Activated T-cell treated with anti-CD3 and anti-CD28 coated beads, Interleukin-2, amount 50 U/mL, for 72 hours (primary cell): ENCODE results near the gene STMN3. TPM values are rescaled to one million over a fixed set of nuclear protein-coding genes. Genes with fewer than 3 reads are reported as not detected.

ENCODE experiments used
- ATAC-seq, 2 donors: fragments of 150-1000 bp; cut with Tn5 transposase; replicated peaks in 1 of 2; 2 replicates each; pipeline ENCODE4 v1.10.0; 2021; ENCODE audit warnings: moderate library complexity in 2 of 2, mild to moderate bottlenecking in 1 of 2
- DNase-seq, 2 donors: peaks; one replicate each; pipeline ENCODE4 v3.0.0; 2021 to 2022; ENCODE audit warnings: mixed read lengths in 1 of 2
- H3K27ac Mint-ChIP-seq: one replicate; pipeline ENCODE4 v1.8.0; 2022; ENCODE audit warnings: mild to moderate bottlenecking, moderate library complexity, mixed read lengths
- H3K27me3 Mint-ChIP-seq: one replicate; pipeline ENCODE4 v1.8.0; 2022; ENCODE audit warnings: low read depth, mixed read lengths
- H3K36me3 Mint-ChIP-seq, 2 donors: one replicate each; pipeline ENCODE4 v1.8.0; 2022; ENCODE audit warnings: mixed read lengths in 2 of 2, mild to moderate bottlenecking in 1 of 2; ENCODE audit not compliant: insufficient read depth in 2 of 2
- H3K4me1 Mint-ChIP-seq: one replicate; pipeline ENCODE4 v1.8.0; 2022; ENCODE audit warnings: low read depth, mixed read lengths
- H3K4me3 Mint-ChIP-seq, 2 donors: one replicate each; pipeline ENCODE4 v1.8.0; 2022; ENCODE audit warnings: mild to moderate bottlenecking in 2 of 2, mixed read lengths in 2 of 2, moderate library complexity in 2 of 2
- H3K9me3 Mint-ChIP-seq, 2 donors: one replicate each; pipeline ENCODE4 v1.8.0; 2022; ENCODE audit warnings: mixed read lengths in 2 of 2
- total RNA-seq, 2 donors: library from RNA; stranded (reverse); gene quantifications; one replicate each; pipeline ENCODE4 v1.2.3, GENCODE V29; 2022

Gene STMN3
- total RNA-seq, 2 donors from 2014 or later: 14.4 to 21.8 TPM

DNA sequence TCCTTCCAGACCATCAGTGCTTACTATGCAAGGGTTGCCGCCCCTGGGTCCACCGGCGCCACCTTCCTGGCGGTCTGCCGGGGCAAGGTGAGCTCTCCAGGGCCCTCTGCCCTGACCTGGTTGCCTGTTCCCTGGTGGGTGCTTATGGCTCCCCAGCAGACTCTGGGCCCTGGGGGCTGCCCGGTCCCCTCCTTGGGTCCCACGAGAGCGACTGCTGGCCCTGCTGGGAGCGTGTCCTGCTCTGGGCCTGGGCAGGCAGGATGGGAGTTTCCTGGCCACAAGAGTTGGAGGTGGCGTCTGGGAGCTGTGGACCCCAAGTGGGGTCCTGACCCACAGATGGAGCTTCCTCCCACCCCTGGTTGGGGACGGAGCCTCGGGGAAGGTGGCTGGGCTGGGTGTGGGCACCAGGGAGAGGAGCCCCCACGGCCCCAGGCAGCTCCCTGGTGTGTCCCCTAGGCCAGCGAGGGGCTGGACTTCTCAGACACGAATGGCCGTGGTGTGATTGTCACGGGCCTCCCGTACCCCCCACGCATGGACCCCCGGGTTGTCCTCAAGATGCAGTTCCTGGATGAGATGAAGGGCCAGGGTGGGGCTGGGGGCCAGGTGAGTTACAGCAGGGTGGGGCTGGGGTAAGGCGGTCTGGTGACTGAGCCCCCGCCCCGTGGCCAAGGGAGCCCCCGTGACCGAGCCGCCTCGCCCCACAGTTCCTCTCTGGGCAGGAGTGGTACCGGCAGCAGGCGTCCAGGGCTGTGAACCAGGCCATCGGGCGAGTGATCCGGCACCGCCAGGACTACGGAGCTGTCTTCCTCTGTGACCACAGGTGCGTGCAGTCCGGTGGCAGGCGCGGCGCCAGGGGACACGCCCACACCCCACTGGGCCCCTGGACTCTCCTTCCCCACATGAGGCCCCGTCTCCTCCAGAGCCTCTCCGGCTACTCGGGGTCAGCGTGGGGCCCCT lies 36.1 kb upstream of the STMN3 start:
- no peaks in the 10 kb centered on the region for H3K27me3 Mint-ChIP-seq
- ATAC-seq: no peak
- H3K4me3 Mint-ChIP-seq: no peak overlapping the region
- no peaks in the 10 kb centered on the region for H3K9me3 Mint-ChIP-seq
- DNase-seq: no peak
- H3K4me1 Mint-ChIP-seq: peaks cover 5% of the 10 kb centered on the region
- H3K36me3 Mint-ChIP-seq: peaks cover 2 to 6% of the 10 kb centered on the region in 2 donors
- H3K27ac Mint-ChIP-seq: no peak overlapping the region

DNA sequence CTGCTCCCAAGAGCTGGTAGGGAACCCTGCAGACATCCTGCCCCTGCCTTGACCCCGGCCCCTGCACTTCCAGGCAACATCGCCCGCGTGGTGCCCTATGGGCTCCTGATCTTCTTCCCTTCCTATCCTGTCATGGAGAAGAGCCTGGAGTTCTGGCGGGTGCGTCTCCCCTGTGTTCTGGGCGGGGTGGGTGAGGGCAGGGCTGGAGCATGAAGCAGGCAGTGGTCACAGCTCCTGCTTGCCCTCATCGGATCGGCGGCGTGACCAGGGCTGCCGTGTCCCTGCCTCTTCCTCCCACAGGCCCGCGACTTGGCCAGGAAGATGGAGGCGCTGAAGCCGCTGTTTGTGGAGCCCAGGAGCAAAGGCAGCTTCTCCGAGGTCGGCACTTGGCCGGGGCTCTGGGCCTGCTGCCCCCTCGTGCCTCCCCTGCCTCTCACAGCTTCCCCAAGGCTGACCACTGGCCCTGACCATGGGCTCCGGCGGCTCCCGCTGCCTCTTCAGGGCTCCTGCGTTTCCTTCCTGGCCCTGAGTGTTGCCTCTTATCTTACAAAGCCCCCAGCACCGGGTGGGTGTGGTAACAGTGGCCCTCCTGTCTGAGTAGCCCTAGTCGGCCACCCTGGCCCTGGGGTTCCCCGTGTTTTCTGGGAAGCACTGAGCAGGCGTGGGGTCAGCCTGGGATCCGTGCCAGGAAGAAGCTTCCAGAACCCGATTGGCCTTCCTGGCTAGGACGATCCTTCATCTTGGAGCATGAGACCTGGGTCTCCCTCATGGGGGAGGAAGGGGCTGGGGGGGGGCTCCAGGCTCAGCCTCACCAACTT lies 35.2 kb upstream of the STMN3 start:
- Mint-ChIP-seq H3K4me3 (no peak overlapping the region), H3K36me3 (peaks cover 0 to 3% of the 10 kb centered on the region in 2 donors), H3K9me3 (no peaks in the 10 kb centered on the region), H3K4me1 (peaks cover 5% of the 10 kb centered on the region), H3K27ac (no peak overlapping the region), H3K27me3 (no peaks in the 10 kb centered on the region)
- no peak for DNase-seq
- ATAC-seq: no peak

DNA sequence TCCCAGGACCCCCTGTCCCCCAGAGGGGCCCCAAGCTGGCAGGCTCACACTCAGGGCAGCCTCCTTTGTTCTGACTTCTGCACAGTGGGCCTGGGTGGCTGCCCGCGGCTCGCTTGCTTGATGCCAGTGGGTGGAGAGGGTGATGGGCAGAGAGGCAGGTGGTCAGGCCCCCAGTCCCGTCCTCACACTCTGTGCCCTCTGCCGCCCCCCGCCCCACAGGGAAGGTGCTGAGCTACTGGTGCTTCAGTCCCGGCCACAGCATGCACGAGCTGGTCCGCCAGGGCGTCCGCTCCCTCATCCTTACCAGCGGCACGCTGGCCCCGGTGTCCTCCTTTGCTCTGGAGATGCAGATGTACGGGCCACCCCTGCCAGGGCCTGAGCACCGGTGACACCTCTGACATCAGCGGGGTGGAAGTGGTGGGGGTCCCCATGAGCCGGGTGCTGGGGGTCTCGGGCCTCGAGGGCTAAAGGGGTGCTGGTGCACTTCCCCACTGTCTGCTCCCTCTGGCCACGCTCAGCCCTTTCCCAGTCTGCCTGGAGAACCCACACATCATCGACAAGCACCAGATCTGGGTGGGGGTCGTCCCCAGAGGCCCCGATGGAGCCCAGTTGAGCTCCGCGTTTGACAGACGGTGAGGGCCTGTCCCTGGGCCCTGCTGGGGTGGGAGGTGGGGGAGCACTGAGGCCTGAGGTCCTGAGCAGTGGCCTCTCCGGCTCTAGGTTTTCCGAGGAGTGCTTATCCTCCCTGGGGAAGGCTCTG lies 34.4 kb upstream of the STMN3 start:
- no peak overlapping the region for H3K27ac Mint-ChIP-seq
- no peak for DNase-seq
- peaks cover 5% of the 10 kb centered on the region for H3K4me1 Mint-ChIP-seq
- no peaks in the 10 kb centered on the region for H3K9me3 Mint-ChIP-seq
- H3K27me3 Mint-ChIP-seq: no peaks in the 10 kb centered on the region
- H3K36me3 Mint-ChIP-seq: peaks cover 0 to 3% of the 10 kb centered on the region in 2 donors
- no peak overlapping the region for H3K4me3 Mint-ChIP-seq
- ATAC-seq: no peak

DNA sequence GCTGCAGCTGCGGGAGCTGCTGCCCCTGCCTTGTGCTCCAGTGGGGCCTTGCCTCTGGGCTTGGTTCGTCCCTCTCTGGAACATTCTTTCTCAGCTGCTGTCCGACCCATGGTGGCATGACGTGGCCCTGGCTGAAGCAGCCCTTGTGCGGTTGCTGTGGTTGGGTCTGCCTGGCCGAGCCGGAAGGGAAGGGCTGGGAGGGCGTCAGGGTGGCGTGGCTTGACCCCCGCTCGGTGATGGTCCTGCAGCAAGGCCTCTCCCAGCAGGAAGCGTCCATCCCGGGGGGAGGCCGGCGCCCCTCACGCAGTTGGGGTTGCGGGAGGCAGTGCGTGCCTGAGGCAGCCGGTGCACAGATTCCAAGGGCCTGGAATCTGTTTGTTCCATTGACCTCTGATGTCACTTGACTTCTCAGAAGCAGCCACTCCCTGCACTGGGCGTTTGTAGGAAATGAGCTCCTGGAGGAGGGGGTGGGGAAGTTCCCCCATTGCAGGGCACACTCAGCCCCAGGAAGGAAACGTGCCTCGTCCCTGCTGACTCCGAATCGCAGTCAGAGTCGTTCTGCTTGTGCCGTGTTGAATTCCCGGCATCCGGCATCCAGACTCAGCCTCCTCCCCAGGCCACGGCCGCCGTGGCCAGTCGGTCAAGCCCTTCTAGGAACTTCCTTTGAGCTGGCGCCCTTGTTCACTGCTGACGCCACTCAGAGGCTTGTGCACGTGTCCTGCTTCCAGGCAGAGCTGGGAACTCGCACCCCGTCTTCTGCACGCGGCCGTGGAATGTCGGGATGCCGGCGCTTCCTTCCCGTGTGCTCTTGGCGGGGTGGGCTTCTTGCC lies 33.5 kb upstream of the STMN3 start:
- no peak overlapping the region for H3K4me3 Mint-ChIP-seq
- DNase-seq: peak; percentile 32 to 39
- peaks cover 0 to 2% of the 10 kb centered on the region in 2 donors for H3K36me3 Mint-ChIP-seq
- no peak overlapping the region for H3K27ac Mint-ChIP-seq
- no peaks in the 10 kb centered on the region for H3K27me3 Mint-ChIP-seq
- peak; percentile 31 to 62 for ATAC-seq
- peaks cover 5% of the 10 kb centered on the region for H3K4me1 Mint-ChIP-seq
- H3K9me3 Mint-ChIP-seq: no peaks in the 10 kb centered on the region

DNA sequence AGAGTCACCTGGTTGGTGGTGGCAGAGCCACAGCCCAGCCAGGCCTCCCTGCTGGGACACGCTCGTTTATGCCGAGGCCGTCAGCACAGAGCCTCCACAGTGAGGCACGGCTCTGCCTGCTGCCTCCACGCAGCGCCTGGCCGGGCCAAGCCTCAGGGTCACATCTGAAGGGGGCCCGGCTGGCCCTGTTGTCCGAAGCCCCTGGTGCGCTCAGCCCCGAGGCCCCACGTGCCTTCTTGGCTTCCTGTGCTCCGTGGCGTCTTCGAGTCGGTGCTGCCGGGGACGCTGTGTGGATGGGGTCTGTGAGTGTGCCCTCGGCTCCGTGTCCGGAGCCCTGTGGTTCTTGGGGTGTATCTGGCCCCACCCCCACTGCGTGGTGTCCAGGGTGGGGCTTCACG lies 32.9 kb upstream of the STMN3 start:
- DNase-seq: no peak
- H3K4me1 Mint-ChIP-seq: peaks cover 5% of the 10 kb centered on the region
- H3K4me3 Mint-ChIP-seq: no peak overlapping the region
- no peak overlapping the region for H3K27ac Mint-ChIP-seq
- ATAC-seq: no peak
- peaks cover 0 to 2% of the 10 kb centered on the region in 2 donors for H3K36me3 Mint-ChIP-seq
- no peaks in the 10 kb centered on the region for H3K27me3 Mint-ChIP-seq
- H3K9me3 Mint-ChIP-seq: no peaks in the 10 kb centered on the region

DNA sequence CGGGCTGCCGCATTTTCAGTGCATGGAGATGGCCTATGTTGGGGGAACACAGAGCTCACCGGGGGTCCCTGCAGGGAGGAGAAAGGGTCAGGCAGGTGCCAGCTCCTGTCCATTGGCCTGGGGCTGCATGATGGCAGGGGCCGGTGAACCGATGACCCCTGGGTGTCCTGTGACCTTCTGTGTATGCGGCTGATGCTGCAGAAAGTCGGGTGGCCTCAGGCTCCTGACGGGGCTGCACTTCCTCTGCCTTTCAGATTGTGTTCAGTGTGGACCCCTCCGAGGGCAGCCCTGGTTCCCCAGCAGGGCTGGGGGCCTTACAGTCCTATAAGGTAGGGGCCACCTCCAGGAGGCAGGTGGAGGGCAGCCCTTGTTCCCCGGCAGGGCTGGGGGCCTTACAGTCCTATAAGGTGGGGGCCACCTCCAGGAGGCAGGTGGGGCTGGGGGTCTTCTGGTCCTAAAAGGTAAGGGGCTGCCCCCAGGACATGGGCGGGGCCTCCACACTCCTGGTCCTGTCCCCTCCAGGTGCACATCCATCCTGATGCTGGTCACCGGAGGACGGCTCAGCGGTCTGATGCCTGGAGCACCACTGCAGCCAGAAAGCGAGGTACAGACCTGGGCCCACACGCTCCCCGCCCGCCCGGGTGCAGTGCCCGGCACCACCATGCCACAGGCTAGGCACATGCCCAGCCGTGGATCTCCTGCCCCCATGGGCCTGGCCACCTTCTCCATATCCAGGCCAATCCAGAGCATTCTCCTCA lies 32.2 kb upstream of the STMN3 start:
- Mint-ChIP-seq H3K4me3 (no peak overlapping the region), H3K27ac (no peak overlapping the region), H3K27me3 (no peaks in the 10 kb centered on the region), H3K4me1 (peaks cover 5% of the 10 kb centered on the region), H3K36me3 (peaks cover 0 to 2% of the 10 kb centered on the region in 2 donors), H3K9me3 (no peaks in the 10 kb centered on the region)
- DNase-seq (no peak), ATAC-seq (no peak)

DNA sequence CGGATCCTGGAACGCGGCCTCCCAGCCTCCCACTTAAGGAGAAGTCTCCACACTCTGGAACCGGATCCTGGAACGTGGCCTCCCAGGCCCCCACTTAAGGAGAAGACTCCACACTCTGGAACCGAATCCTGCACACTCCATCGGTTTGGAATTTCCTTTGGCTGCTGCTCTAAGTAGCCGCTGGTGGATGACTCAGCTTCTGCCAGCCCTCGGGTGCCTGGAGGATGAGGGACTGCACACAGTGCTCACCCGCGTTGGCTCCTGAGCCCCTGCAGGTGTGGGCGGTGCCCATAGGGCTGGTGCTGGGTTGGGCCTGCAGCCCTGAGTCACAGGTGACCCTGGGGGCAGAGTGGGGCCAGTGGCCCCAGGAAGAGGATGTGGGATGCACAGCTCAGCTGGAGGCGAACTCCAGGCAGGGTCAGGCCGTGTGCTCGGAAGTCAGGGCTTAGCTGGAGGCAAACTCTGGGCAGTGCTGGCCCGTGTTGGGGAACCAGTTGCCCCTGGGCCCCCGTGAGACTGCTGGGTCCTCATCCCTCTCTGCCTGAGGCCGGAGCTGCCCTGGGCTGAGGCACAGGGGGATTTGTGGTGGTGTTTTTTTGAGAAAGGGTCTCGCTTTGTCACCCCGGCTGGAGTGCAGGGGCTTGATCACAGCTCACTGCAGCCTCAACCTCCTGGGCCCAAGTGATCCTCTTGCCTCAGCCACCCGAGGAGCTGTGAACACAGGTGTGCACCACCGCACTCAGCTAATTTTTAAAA lies 29.3 kb upstream of the STMN3 start:
- peaks cover 4 to 5% of the 10 kb centered on the region in 2 donors for H3K36me3 Mint-ChIP-seq
- peak; percentile 37 to 56 for ATAC-seq
- H3K27me3 Mint-ChIP-seq: no peaks in the 10 kb centered on the region
- DNase-seq: no peak
- H3K9me3 Mint-ChIP-seq: no peaks in the 10 kb centered on the region
- peaks cover 5% of the 10 kb centered on the region for H3K4me1 Mint-ChIP-seq
- H3K4me3 Mint-ChIP-seq: no peak overlapping the region
- H3K27ac Mint-ChIP-seq: no peak overlapping the region

DNA sequence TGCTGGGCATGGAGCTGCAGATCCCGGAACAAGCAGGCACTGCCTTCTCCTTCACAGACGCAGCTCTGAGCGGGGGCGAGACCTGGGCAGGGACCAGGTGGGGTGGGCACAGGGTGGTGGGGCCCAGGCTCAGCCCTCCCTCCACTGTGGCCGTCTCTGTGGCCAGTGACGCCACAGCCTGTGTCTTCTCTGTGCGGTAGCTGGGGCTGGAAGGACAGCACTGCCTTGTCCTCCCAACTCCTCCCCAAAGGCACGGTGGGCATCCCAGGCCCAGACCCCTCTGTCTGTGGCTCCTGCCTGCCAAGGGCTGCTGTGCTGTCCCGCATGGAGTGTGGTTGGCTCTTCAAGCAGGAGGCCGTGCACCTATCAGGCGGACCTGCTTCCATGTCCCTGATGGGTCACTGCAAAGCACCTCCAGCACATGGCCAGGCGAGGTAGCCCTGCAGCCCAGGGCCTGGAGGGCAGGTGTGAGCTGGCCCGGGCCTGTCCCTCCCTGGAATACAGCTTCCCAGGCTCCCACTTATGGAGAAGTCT lies 28.5 kb upstream of the STMN3 start:
- H3K4me3 Mint-ChIP-seq: no peak overlapping the region
- no peak overlapping the region for H3K27ac Mint-ChIP-seq
- H3K36me3 Mint-ChIP-seq: peaks cover 5 to 6% of the 10 kb centered on the region in 2 donors
- DNase-seq (no peak), ATAC-seq (no peak)
- H3K4me1 Mint-ChIP-seq: peaks cover 5% of the 10 kb centered on the region
- H3K9me3 Mint-ChIP-seq: no peaks in the 10 kb centered on the region
- no peaks in the 10 kb centered on the region for H3K27me3 Mint-ChIP-seq

DNA sequence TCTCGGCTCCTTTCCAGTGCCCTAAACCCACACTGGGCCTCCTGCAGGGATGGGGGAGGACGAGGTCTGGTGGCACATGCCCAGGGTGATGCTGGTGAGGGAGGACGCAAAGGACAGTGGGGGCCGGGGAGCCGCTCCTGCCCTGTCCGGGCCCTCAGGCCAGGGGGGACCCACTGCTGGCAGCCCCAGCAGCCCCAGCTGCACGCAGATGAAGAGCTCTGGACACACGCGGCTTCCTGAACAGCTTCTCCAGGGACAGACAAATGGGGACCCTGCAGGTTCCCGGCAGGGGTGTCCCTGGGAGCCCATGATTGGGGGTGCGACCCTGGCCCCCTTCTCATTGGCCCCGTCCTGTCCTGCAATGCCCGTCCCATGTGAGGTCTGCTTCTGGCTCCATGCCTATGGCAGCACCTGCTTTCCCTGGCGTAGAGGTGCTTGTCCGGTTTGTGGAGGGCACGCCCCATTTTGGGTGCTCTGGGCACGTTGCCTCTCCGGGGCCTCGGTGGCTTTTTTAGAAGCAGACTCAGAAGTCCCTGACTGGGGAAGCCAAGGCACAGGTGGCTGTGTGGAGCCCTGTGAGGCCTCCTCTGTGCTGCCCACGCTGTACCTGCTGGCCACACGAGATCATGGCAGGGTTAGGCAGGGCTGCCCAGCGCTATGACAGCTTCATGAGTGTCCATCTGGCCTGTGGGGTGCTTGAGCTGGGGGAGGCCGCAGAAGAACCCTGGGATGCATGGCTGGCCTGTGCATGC lies 27.8 kb upstream of the STMN3 start:
- Mint-ChIP-seq H3K4me3 (no peak overlapping the region), H3K36me3 (peaks cover 5 to 6% of the 10 kb centered on the region in 2 donors), H3K9me3 (no peaks in the 10 kb centered on the region), H3K4me1 (peaks cover 5% of the 10 kb centered on the region), H3K27me3 (no peaks in the 10 kb centered on the region), H3K27ac (no peak overlapping the region)
- ATAC-seq (no peak), DNase-seq (no peak)

DNA sequence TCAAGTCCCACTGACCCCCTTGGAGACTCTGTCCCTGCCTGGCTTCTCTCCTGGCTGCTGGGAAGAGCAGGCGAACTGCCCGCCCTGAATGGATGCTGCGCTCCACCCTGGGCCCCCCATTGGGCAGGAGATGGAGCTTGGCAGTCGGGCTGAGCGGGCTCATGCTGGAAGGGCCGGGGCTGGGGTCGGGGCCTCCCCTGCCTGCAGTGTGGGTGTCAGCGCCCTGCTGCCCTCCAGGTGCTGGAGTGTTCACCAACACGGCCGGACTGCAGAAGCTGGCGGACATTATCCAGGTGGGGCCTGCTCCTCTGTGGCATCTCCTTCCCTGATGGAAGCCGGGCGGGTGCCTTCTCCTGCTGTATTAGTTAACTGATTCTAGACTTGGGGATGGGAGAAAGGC lies 27.2 kb upstream of the STMN3 start:
- H3K4me1 Mint-ChIP-seq: peaks cover 5% of the 10 kb centered on the region
- H3K36me3 Mint-ChIP-seq: peaks cover 5 to 6% of the 10 kb centered on the region in 2 donors
- H3K9me3 Mint-ChIP-seq: no peaks in the 10 kb centered on the region
- ATAC-seq (no peak), DNase-seq (no peak)
- H3K27me3 Mint-ChIP-seq: no peaks in the 10 kb centered on the region
- no peak overlapping the region for H3K4me3 Mint-ChIP-seq
- no peak overlapping the region for H3K27ac Mint-ChIP-seq
